COR-L47 (cell line): Measurements from ENCODE around the gene HMX1.

Experiments
- DNase-seq: peaks from one replicate; lab custom pipeline; 2025; lab: John Stamatoyannopoulos, UW

Gene HMX1

GRCh38 chr4:8819473-8820177 lies 52.0 kb downstream of the HMX1 start:
- no peak for DNase-seq

DNA sequence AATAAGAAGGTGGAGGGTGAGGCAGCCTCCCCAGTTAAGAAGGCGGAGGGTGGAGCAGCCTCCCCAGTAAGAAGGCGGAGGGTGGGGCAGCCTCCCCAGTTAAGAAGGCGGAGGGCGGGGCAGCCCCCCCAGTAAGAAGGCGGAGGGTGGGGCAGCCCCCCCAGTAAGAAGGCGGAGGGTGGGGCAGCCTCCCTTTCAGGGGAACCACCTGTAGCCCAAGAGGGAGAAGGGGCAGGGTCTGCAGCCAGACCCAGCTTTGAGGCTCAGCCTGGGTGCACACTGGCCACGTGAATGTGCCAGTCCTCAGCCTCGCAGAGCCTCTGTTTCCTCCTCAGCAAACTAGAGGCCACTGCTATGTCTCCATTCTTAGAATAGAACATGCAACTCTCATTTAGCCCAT lies 52.6 kb downstream of the HMX1 start:
- DNase-seq, result no peak

- no peak for DNase-seq
Observed at GRCh38 chr4:8818063-8818881, 53.4 kb downstream of the HMX1 start.

- no peak for DNase-seq
Observed at GRCh38 chr4:8817813-8818062, 53.9 kb downstream of the HMX1 start.

GRCh38 chr4:8817096-8817812 lies 54.4 kb downstream of the HMX1 start:
- no peak for DNase-seq
